GM18517 (cell line): Measurements from ENCODE around the gene NOTCH1.

ENCODE experiments used
- ATAC-seq: cut with Tn5 transposase; IDR thresholded peaks from one replicate; pipeline ENCODE4 v1.9.1; 2021; ENCODE audit warnings: mild to moderate bottlenecking, moderate library complexity; ENCODE audit not compliant: unreplicated experiment

NOTCH1 gene

GRCh38 chr9:136518623-136519022, 27.2 kb downstream of the NOTCH1 start:
- no peak for ATAC-seq

- ATAC-seq: no peak
Observed at GRCh38 chr9:136517950-136518349, 27.9 kb downstream of the NOTCH1 start.

- ATAC-seq: no peak
Observed at GRCh38 chr9:136517012-136517743, 28.7 kb downstream of the NOTCH1 start.

GRCh38 chr9:136516191-136516654, 29.6 kb downstream of the NOTCH1 start:
- ATAC-seq: no peak

GRCh38 chr9:136515276-136515675, 30.6 kb downstream of the NOTCH1 start:
- ATAC-seq: no peak

- ATAC-seq: no peak
Observed at GRCh38 chr9:136514022-136514714, 31.7 kb downstream of the NOTCH1 start.

GRCh38 chr9:136513191-136513590, 32.7 kb downstream of the NOTCH1 start:
- ATAC-seq: no peak

GRCh38 chr9:136512651-136513071, 33.2 kb downstream of the NOTCH1 start:
- ATAC-seq: no peak

GRCh38 chr9:136511670-136512592, 33.9 kb downstream of the NOTCH1 start:
- no peak for ATAC-seq

- ATAC-seq: no peak
Observed at GRCh38 chr9:136511144-136511669, 34.6 kb downstream of the NOTCH1 start.

- no peak for ATAC-seq
Observed at GRCh38 chr9:136510561-136510960, 35.3 kb downstream of the NOTCH1 start.

- ATAC-seq: no peak
Observed at GRCh38 chr9:136509549-136509948, 36.3 kb downstream of the NOTCH1 start.

- no peak for ATAC-seq
Observed at GRCh38 chr9:136508729-136509500, 36.9 kb downstream of the NOTCH1 start.

- ATAC-seq: no peak
Observed at GRCh38 chr9:136507992-136508375, 37.9 kb downstream of the NOTCH1 start.

GRCh38 chr9:136507221-136507991, 38.4 kb downstream of the NOTCH1 start:
- ATAC-seq: no peak

- ATAC-seq: no peak
Observed at GRCh38 chr9:136506425-136506824, 39.4 kb downstream of the NOTCH1 start.

GRCh38 chr9:136505406-136506403, 40.1 kb downstream of the NOTCH1 start:
- no peak for ATAC-seq
